Stimulated activated CD8-positive, alpha-beta memory T cell treated with anti-CD3 and anti-CD28 coated beads, Interleukin-12 subunit alpha, Interleukin-12 subunit beta, amount 100 ng/mL, for 4 hours (primary cell): ENCODE measurements around the gene MAIP1.

Experiments
- DNase-seq: peaks from one replicate; pipeline ENCODE4 v3.0.0-alpha.2; 2020; ENCODE audit warnings: low read depth

Gene MAIP1

GRCh38 chr2:199989822-199990221 is 34.4 kb downstream of the MAIP1 start:
- DNase-seq, result no peak

GRCh38 chr2:199991691-199992090 is 36.3 kb downstream of the MAIP1 start:
- no peak for DNase-seq

GRCh38 chr2:199992296-199992695 is 36.9 kb downstream of the MAIP1 start:
- DNase-seq, result no peak

GRCh38 chr2:199994371-199994770 is 39.0 kb downstream of the MAIP1 start:
- DNase-seq, result no peak

GRCh38 chr2:199994896-199995295 is 39.5 kb downstream of the MAIP1 start:
- no peak for DNase-seq

GRCh38 chr2:199997296-199997695 is 41.9 kb downstream of the MAIP1 start:
- no peak for DNase-seq

GRCh38 chr2:199999166-199999565 is 43.8 kb downstream of the MAIP1 start:
- no peak for DNase-seq

- no peak for DNase-seq
These were observed 45.2 kb downstream of the MAIP1 start for GRCh38 chr2:200000444-200001163.

- no peak for DNase-seq
These were observed 48.1 kb downstream of the MAIP1 start for GRCh38 chr2:200003444-200003843.

- DNase-seq, result no peak
These were observed 50.3 kb downstream of the MAIP1 start for GRCh38 chr2:200005675-200006074.

- DNase-seq, result no peak
These were observed 51.9 kb downstream of the MAIP1 start for GRCh38 chr2:200007306-200007705.

GRCh38 chr2:200012401-200012800 is 57.0 kb downstream of the MAIP1 start:
- DNase-seq, result no peak
